GM21528 (cell line): ENCODE measurements around the gene MBOAT1.
"Not testable (repeated sequence)": the region's sequence is repeated elsewhere in the genome, so short reads cannot be mapped to it uniquely, and the experiment has no call there.

Source experiments
- ATAC-seq: cut with Tn5 transposase; IDR thresholded peaks from one replicate; pipeline ENCODE4 v1.9.1; 2021; ENCODE audit warnings: mild to moderate bottlenecking, moderate library complexity; ENCODE audit not compliant: unreplicated experiment, low FRiP score

Gene MBOAT1

GRCh38 chr6:20212392-20213111 lies at the start of gene MBOAT1:
Gene MBOAT1 (minus strand): TSS chr6:20212469. CDS start chr6:20212234, 235 bp downstream.
- ATAC-seq = peak; percentile 92

GRCh38 chr6:20261685-20262084 lies 49.4 kb upstream of the MBOAT1 start:
- no peak for ATAC-seq

- ATAC-seq = peak; percentile 76
These were observed 48.1 kb upstream of the MBOAT1 start for GRCh38 chr6:20260360-20260759.

- ATAC-seq = no peak
These were observed 47.2 kb upstream of the MBOAT1 start for GRCh38 chr6:20259316-20260049.

GRCh38 chr6:20255428-20255827 lies 43.2 kb upstream of the MBOAT1 start:
- ATAC-seq = no peak

- no peak for ATAC-seq
These were observed 42.0 kb upstream of the MBOAT1 start for GRCh38 chr6:20254295-20254694.

- no peak for ATAC-seq
These were observed 40.8 kb upstream of the MBOAT1 start for GRCh38 chr6:20253021-20253420.

GRCh38 chr6:20252311-20252710 lies 40.0 kb upstream of the MBOAT1 start:
- no peak for ATAC-seq

- ATAC-seq = no peak
These were observed 39.3 kb upstream of the MBOAT1 start for GRCh38 chr6:20251525-20251924.

GRCh38 chr6:20246125-20246524 lies 33.9 kb upstream of the MBOAT1 start:
- ATAC-seq = no peak

- ATAC-seq = not testable (repeated sequence)
These were observed 32.8 kb upstream of the MBOAT1 start for GRCh38 chr6:20244807-20245681.

- no peak for ATAC-seq
These were observed 31.0 kb upstream of the MBOAT1 start for GRCh38 chr6:20243288-20243687.

- ATAC-seq = no peak
These were observed 30.1 kb upstream of the MBOAT1 start for GRCh38 chr6:20242397-20242796.

GRCh38 chr6:20241102-20241501 lies 28.8 kb upstream of the MBOAT1 start:
- ATAC-seq = no peak

GRCh38 chr6:20238688-20239587 lies 26.7 kb upstream of the MBOAT1 start:
- ATAC-seq = no peak

GRCh38 chr6:20237677-20238460 lies 25.6 kb upstream of the MBOAT1 start:
- no peak for ATAC-seq

GRCh38 chr6:20236909-20237600 lies 24.8 kb upstream of the MBOAT1 start:
- no peak for ATAC-seq

GRCh38 chr6:20236344-20236743 lies 24.1 kb upstream of the MBOAT1 start:
- no peak for ATAC-seq

- no peak for ATAC-seq
These were observed 22.8 kb upstream of the MBOAT1 start for GRCh38 chr6:20235041-20235440.
